GM18502 (cell line): ENCODE measurements around the gene SNUPN.
"Not testable (repeated sequence)": the region's sequence is repeated elsewhere in the genome, so short reads cannot be mapped to it uniquely, and the experiment has no call there.

Experiments
- ATAC-seq: cut with Tn5 transposase; IDR thresholded peaks from one replicate; pipeline ENCODE4 v1.9.1; 2021; ENCODE audit warnings: mild to moderate bottlenecking; ENCODE audit not compliant: unreplicated experiment, poor library complexity

Gene SNUPN

GRCh38 chr15:75639191-75639708 is 13.7 kb upstream of the SNUPN start:
- ATAC-seq = no peak

GRCh38 chr15:75637245-75638009 is 11.9 kb upstream of the SNUPN start:
- no peak for ATAC-seq

GRCh38 chr15:75636026-75636425 is 10.5 kb upstream of the SNUPN start:
- no peak for ATAC-seq

GRCh38 chr15:75633922-75634321 is 8.4 kb upstream of the SNUPN start:
- not testable (repeated sequence) for ATAC-seq

- no peak for ATAC-seq
These were observed 6.4 kb upstream of the SNUPN start for GRCh38 chr15:75631935-75632334.

- no peak for ATAC-seq
These were observed 3.0 kb downstream of the SNUPN start for GRCh38 chr15:75622505-75622904.

GRCh38 chr15:75620841-75621391 is 4.6 kb downstream of the SNUPN start:
- no peak for ATAC-seq

- ATAC-seq = no peak
These were observed 5.3 kb downstream of the SNUPN start for GRCh38 chr15:75620058-75620820.

GRCh38 chr15:75616766-75617165 is 8.8 kb downstream of the SNUPN start:
- ATAC-seq = no peak

GRCh38 chr15:75606711-75607699 is 18.5 kb downstream of the SNUPN start:
- no peak for ATAC-seq

- no peak for ATAC-seq
These were observed 19.5 kb downstream of the SNUPN start for GRCh38 chr15:75606026-75606425.

GRCh38 chr15:75599401-75599800 is 26.1 kb downstream of the SNUPN start:
- no peak for ATAC-seq

- no peak for ATAC-seq
These were observed 27.2 kb downstream of the SNUPN start for GRCh38 chr15:75598361-75598760.

GRCh38 chr15:75597667-75598341 is 27.7 kb downstream of the SNUPN start:
- ATAC-seq = no peak

GRCh38 chr15:75596703-75597345 is 28.7 kb downstream of the SNUPN start:
- ATAC-seq = no peak

GRCh38 chr15:75594276-75594675 is 31.2 kb downstream of the SNUPN start:
- ATAC-seq = no peak

GRCh38 chr15:75591655-75592364 is 33.7 kb downstream of the SNUPN start:
- ATAC-seq = no peak

- no peak for ATAC-seq
These were observed 35.3 kb downstream of the SNUPN start for GRCh38 chr15:75590239-75590638.
